Stimulated activated CD8-positive, alpha-beta memory T cell treated with anti-CD3 and anti-CD28 coated beads, Interleukin-12 subunit alpha, Interleukin-12 subunit beta, amount 100 ng/mL, for 24 hours (primary cell): ENCODE measurements around the gene SHC3.

ENCODE experiments used
- DNase-seq: peaks from one replicate; pipeline ENCODE4 v3.0.0-alpha.2; 2020; ENCODE audit errors: extremely low read depth

Gene SHC3

DNA sequence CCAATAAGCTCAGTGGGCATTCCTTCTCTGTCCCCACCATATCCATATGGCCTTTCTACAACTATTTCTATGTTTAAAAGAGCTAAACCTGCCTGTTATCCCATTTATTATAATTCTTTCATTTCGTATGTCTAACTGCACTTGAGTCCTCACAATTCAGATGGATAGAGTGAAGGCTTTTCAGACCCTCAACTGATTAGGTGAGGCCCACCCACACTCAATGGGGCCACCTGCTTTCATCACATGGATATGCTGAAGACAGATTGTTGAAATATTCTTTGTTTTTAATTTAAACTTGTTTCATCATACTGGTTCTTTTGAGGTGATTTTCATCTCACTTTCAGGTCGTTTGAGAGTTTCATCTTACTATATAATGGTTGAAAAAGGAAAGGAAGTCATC is 193.0 kb downstream of the SHC3 start:
- no peak for DNase-seq

DNA sequence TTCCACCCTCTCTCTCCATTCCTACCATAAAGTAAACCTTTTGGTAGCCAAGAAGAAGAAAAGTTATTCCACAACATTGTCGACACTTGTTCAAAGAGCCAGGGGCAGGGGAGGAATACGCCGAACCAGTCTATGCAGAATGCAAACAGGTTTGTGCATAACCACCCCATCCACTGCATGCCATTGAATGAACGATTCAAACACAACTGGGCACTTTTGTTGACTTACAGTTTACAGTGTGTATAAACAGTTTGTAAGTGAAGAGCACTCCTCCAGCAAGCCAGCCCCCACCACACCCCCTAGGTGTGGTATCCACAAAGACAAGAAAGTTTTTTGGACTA is 194.1 kb downstream of the SHC3 start:
- DNase-seq, result no peak

DNA sequence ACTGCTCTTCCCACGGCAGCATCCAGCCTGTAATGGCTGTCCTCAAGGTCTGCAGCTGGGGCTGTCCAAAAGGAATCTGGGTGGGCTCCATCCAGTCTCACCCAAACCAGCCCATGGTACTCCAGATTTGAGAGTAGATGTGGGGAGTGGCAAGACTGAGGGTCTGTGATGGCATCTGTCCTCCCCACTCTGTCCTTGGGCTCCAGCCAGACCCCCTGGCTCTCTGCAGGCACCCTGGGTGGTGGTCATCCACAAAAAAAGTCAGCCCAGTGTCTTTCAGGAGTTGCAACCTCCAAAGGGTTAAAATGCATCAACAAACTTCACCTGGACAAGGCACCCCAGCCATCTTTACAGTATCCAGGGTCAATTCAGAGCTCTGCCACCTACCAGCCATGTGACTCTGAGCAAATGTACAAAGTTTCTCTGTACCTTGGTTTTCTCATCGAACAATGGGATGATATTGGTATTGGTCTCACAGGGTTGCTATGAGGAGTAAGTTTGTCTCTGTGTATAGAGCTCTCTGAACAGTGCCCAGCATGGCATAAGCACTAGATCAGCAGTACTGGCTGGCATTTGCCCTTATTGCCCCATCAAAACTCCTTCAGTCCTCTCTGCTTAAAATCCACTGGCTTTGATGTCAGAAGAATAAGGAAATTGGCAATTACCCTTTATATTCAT is 194.6 kb downstream of the SHC3 start:
- no peak for DNase-seq

DNA sequence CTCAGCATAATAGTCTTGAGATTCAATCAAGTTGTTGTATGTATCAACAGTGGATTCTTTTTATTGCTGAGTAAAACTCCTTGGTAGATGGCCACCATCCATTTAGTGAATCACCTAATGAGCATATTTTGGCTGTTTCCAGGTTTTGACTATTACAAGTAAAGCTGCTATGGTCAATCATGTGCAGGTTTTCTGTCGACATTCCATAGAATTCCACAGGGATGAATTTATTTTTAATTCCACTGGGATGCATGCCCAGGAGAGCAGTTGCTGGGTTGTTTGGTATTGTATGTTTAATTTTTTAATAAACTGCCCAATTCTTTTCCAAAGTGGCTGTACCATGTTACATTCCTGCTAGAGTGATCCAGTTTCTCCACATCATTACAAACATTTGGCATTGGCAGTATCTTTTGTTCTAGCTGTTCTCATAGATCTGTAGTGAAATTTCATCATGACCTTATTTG is 197.8 kb downstream of the SHC3 start:
- DNase-seq, result no peak

- no peak for DNase-seq
Observed at GRCh38 chr9:88979791-88980190, 198.8 kb downstream of the SHC3 start.

DNA sequence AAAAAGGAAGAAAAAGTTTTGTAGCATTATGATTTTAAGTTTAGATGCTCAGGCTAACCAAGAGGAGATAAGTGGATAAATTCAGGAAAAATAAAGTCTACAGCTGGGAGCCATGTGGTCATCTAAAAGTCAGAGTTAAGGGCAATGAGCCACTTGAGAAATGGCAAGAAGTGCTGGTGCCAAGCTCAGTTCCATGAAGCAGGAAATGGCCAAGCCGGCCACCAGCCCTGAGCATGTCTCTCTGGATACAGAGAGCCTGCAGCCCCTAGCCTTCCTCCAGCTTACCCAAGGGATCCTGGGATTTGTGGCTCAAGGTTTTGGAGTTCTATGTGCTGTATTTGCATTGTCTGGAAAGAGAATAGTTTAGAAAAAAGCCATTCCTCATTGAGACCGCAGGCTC is 199.6 kb downstream of the SHC3 start:
- DNase-seq, result no peak

- no peak for DNase-seq
Observed at GRCh38 chr9:88978034-88978433, 200.6 kb downstream of the SHC3 start.

DNA sequence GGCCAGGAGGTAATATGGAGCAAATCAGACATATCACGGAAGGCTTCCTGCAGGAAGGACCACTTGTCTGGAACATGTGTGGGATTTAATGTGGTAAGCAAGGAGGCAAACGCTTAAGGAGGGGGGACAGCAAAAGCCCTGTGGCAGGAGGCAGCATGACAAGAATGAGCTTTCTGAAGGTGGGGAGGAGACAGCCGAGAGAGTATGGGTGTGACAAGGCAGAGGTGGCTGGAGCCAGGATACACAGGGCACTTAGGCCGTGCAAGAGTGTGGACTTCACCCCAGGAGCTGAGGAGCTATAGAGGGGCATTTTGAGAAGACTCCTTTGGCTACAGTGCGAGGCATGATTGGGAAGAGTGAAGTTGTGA is 201.7 kb downstream of the SHC3 start:
- DNase-seq, result no peak

DNA sequence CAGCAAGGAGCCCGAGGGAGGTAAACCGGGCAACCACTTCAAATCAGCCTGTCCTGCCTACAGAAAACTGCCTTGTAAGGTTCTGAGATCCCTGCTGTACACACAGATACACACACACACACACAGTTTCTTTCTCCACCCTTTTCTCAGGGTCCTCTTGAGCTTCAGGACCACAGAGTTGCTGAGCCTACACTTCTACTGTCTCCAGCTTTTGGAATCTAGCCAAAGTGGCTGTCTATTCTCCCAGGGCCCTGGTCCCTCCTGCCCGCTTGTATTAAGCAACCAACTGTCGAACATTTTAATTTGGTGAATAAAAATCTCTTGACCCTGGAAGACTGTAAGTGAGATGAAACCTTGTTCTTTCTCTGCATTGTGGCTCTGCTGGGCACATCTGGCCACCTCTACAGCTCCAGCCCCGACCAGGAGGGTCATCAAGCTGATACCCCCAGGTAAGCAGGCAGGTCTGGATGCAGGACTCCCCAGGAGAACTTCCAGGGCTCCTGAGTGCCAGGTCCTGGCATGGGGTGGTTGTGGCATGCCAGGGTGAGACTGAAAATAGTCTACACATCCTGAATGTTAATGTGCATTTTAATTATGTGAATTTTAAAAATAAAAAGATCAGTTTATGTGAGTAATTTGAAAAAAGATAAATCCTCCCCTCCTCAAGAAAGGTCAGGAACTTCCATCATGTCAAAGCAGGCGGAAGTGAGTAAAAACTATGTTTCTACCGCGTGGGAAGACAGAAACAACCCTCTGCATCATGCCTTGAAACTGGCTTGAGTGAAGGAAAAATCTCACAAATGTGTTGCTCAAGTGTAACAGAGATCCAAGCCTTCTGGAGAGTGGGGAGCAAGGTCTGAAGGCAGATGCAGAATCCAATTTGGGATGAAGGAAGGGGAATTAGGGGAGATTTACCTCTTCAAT is 202.4 kb downstream of the SHC3 start:
- no peak for DNase-seq

DNA sequence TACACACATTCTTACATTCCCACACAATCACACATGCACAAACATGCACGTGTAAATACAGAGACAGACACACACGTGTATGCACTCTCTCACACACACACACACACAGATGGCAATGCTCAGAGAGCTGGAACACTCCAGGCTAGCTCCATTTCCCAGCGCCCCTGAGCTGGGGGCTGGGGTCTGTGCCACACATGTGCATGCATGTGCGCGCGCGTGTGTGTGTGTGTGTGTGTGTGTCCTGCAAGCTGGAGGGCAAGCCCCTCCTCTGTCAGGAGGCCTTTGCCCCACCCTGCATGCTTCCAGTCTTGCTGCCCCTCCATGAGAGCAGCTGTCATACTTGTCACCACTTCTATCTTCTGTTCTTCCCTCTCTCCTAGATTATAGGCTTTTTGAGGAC is 204.0 kb downstream of the SHC3 start:
- no peak for DNase-seq

DNA sequence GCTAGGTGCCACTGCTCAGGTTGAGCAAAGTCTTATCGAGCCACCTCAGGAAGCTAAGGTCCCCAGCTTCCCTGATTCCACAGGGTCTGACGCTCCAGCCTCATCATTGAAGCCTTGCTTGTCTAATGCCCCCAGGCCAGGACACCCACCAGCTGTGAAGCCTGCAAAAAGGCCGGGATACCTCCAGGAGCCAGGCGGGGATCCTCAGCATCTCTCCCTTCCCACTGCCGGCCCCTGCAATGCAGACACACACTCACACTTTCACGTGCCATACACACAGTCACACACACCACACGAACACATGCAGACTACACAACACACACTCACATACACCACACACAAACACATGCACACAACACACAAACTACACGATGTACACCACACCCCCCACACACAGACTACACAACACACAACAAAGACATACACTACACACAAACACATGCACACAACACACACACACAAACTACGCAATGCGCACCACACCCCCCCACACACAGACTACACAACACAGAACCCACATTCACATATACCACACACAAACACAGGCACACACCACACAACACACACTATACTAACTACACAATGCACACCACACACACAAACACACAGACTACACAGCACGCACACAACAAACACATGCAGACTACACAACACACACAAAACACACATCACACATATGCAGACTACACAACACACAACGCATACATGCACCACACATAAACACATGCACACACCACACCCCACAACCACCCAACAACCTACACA is 205.2 kb downstream of the SHC3 start:
- no peak for DNase-seq

- DNase-seq, result no peak
Observed at GRCh38 chr9:88972401-88972800, 206.2 kb downstream of the SHC3 start.

GRCh38 chr9:88971131-88971960 is 207.3 kb downstream of the SHC3 start:
- no peak for DNase-seq

DNA sequence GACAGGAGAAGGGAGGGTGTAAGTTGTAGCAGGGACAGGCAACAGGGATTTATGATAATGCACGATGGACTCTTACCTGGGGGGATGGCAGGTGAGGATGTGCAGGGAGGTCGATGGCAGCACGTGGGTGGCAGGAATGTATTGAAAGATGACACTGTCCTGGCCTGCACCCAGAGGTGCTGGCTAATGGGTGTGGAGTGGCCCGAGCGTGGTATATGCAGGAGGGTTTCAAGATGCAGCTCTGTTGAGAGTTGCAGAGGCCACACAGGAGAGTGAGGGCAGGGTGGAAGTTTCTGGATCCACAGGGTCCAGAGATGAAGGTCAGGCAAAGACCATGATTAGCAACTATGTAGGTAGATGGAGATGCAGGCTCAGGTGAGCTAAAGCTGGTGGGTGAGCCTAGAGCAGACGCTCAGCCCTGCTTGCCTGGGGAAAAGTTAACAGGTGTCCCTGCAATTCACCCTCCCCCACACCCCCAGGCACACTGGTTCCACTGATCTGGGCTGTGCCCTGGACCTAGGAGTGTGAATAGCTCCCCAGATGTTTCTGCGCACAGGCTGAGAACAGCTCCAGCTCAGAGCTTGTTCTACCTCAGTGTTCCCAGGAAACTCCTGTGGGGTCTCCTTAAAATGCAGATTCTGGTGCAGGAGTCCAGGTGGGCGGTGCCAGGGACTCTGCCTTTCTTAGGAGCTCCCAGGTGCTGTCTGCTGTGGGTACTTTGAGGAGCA is 208.8 kb downstream of the SHC3 start:
- DNase-seq, result no peak

DNA sequence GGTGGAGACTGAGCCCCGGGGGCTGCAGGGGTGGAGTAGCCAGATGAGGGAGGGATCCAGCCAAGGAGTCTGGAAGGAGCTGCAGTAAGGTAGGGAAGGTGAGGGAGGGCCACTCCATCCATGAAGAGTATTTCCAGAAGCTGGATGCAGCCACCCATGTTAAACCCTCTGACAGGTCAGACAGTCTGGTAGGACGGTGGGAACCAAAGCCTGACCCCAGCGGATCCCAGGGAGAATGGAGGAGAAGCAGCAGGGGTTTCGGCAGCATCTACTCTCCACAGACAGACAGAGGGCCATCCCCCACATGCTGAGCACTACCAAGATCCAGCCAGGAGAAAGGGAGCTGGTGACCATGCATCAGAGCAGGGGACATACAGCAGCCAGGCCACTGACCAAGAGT is 209.8 kb downstream of the SHC3 start:
- DNase-seq, result no peak

- no peak for DNase-seq
Observed at GRCh38 chr9:88966894-88967676, 211.5 kb downstream of the SHC3 start.

GRCh38 chr9:88965473-88965872 is 213.1 kb downstream of the SHC3 start:
- no peak for DNase-seq

GRCh38 chr9:88960632-88961031 is 218.0 kb downstream of the SHC3 start:
- DNase-seq, result no peak

GRCh38 chr9:88959727-88960469 is 218.7 kb downstream of the SHC3 start:
- no peak for DNase-seq
